GM21737 (cell line): ENCODE measurements around the gene TIMM13.

ENCODE experiments used
- ATAC-seq: cut with Tn5 transposase; IDR thresholded peaks from one replicate; pipeline ENCODE4 v1.9.1; 2021; ENCODE audit warnings: mild to moderate bottlenecking, moderate library complexity; ENCODE audit not compliant: unreplicated experiment

The TIMM13 gene

GRCh38 chr19:2455851-2456570 lies 28.6 kb upstream of the TIMM13 start:
- peak; percentile 33 for ATAC-seq

DNA sequence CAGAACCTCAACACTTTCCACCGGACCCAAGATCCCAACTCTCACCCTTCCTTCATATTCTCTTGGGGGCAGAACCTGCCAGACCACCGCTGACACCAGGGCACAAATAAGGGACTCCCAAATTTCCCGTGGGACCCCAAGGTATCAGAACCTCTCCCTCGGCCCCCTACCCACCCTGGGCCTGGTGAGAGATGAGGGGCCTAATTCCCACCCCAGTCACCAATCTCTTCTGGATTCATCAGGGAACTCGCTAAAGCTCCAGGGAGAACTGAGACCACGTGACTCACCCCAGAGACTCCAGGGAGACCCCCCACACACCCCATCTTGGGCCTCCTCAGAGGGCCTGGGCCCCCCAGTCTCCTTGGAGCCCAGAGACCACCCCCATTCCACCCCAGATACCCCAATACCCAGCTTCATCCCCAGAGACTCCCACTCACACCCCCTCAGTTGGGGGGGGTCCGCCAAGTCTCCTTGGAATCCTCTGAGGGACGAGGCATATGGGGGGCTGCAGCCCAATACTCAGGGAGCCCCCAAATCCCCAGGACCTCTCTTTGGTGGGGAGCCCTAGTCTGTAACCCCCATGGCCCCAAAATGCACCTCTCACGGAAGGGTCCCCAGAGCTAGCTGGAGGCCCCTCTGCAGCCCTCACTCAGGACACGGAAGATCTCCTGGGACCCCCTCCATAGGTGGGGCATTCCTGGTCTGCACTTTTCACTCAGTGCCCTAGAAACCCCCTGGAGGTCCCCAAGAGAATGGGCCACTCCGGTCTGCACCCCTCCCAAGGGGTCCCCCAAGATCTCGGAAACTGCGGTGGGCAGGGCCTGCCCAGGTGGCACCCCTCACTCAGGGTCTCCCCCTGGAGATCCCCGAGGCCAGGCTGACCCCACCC lies 27.8 kb upstream of the TIMM13 start:
- ATAC-seq = no peak

DNA sequence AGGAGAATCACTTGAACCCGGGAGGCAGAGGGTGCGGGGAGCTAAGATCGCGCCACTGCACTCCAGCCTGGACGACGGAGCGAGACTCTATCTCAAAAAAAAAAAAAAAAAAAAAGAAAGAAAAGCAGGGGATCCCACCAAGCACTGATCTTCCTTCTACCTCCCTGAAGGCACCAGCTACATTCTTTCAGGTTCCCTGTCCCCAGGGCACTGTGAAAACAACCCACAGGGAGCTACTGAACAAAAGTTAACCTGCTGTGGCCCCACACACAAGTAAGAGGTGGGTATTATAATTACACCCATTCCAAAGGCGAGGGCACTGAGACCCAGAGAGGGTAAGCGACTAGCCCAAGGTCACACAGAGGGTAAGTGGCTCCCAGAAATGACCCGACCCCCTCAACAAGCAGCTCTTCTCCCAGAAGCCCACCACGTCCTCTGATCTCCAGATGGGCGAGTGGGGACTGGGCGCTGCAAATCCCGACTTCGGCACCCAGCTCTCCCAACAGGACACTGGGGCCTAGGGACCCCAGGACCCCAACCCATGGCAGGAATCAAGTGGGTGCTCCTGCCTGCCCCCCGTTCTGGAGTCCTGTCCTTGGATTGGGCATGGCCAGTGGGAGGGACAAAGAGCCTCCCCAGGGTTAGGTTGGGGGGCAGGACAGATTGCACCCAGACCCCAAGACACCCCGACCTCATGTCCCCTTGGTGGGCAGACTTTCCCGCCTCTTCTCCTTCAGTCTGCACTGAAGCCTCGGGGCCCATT lies 27.0 kb upstream of the TIMM13 start:
- ATAC-seq = no peak

DNA sequence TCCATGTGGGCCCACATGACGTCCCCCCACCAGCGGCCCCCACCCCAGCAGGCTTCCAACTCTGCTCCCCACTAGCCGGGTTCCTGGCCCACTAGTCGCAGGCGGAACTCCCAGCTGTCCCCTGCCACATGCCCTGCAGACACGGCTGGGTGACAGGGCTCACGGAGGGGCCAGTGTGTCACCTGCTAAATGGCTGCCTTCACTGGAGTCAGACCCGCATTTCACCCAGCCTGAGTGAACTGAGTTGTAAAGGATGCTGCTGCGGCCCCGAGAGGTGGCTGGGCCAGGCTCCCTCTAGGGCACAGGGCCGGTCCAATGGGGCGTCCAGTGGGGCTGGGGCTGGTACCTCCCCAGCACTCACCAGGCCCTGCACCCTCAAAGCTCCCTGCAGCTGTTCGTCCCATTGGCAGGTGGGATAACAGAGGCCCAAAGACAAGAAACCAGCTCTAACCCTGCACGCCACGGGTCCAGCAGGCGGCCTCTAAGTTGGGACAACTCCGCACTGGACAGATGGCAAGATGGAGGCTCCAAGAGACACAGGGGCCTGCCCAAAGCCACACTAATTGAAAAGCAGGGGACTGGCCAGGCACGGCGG lies 26.1 kb upstream of the TIMM13 start:
- no peak for ATAC-seq

- no peak for ATAC-seq
Observed at GRCh38 chr19:2451741-2452140, 24.4 kb upstream of the TIMM13 start.

- ATAC-seq = no peak
Observed at GRCh38 chr19:2451138-2451537, 23.8 kb upstream of the TIMM13 start.

DNA sequence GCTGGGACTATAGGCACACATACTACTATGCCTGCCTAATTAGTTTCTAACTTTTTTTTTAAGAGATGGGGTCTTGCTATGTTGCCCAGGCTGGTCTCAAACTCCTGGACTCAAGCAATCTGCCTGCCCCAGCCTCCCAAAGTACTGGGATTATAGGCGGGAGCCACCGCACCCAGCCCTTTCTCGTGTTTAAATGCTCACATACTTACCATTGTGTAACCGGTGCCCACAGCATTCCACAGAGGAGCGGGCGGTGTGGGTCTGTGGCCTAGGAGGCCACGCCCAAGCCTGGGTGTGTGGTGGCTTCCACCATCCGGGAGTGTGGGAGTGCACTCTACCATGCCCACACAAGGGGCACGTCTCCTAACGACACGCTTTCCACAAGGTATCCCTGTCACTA lies 21.6 kb upstream of the TIMM13 start:
- no peak for ATAC-seq

- no peak for ATAC-seq
Observed at GRCh38 chr19:2446381-2446780, 19.0 kb upstream of the TIMM13 start.

GRCh38 chr19:2444251-2445002 lies 17.0 kb upstream of the TIMM13 start:
- ATAC-seq = no peak

DNA sequence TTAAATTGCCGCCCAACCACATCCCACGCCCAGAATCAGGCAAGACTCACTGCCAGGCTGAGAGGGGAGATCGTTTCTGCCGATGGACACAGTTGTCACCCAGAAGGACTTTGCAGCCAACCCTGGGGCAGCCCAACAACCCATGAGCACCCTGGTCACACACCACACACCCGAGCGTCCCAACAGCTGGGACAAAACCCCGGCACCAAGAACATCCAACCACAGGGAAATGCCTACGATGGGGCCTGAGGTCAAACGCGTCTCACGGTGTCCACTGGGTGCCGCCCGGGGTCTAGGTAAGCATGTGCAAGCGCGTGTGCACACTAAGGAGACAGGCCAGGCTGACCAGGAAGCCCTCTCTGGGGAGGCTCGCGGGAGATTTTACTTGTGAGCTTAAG lies 16.4 kb upstream of the TIMM13 start:
- ATAC-seq = no peak

DNA sequence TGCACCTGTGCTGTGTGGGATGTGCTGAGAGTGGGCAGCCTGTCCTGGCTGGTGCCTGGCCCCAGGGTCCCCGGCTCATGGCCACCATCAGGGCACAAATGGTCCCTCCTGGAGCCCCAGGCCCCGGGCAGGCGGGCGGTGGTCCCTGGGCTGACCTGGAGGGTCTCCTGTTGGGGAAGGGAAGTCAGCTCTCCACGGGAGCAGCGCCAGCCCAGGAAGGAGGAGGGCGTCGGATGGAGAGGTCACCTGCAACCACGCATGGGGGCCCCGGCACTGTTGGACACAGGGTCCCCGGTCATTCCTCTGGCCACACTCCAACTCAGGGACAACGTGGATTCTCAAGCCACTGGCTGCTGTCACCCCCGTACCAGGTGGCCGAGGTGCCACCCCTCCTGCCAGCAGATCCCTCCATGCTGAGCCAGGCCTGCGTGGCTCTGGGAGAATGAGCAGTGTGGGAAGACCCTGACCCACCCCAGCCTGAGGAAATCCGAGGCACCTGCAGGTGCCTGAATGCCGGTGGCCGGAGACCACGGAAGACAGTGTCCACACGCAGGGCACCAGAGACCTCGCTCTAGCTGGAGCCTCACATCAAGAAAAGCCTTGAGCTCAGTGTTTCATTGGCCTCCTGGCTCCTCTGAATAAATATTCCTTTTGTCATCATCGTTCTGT lies 15.9 kb upstream of the TIMM13 start:
- no peak for ATAC-seq

DNA sequence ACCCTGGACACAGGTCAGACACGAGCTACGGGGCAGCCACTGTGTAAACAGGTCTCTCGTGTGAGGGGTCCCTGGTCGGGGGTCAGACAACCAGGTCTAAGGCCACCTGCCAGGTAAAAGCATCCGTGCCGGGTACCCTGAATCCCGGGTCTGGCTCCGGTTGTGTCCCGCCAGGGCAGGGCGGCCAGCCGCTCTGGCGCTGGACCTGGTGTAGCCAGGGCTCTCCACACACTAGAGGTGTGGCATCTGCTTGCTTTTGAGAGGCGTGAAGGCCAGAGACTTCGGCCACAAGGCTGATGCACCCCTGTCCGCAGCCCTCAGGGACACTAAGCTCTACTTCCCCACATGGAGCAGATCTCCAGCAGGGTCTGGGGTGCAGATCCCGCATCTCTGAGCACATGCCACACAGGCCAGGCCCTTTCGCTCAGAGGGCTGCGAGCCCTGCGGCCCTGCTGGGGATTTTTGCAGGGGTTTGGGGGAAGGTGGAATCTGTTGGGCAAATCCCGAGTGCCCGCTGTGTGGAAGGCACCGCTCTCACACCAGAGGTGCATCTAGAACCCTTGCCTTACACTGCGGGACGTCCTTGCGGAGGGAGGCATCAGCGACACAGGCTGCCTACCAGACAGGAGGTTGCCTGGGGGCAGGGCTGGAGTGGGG lies 13.8 kb upstream of the TIMM13 start:
- ATAC-seq = no peak

- ATAC-seq = no peak
Observed at GRCh38 chr19:2440515-2440914, 13.1 kb upstream of the TIMM13 start.

GRCh38 chr19:2438178-2438577 lies 10.8 kb upstream of the TIMM13 start:
- no peak for ATAC-seq

- ATAC-seq = no peak
Observed at GRCh38 chr19:2436926-2437325, 9.5 kb upstream of the TIMM13 start.

- no peak for ATAC-seq
Observed at GRCh38 chr19:2436384-2436783, 9.0 kb upstream of the TIMM13 start.

- no peak for ATAC-seq
Observed at GRCh38 chr19:2434721-2435265, 7.4 kb upstream of the TIMM13 start.

DNA sequence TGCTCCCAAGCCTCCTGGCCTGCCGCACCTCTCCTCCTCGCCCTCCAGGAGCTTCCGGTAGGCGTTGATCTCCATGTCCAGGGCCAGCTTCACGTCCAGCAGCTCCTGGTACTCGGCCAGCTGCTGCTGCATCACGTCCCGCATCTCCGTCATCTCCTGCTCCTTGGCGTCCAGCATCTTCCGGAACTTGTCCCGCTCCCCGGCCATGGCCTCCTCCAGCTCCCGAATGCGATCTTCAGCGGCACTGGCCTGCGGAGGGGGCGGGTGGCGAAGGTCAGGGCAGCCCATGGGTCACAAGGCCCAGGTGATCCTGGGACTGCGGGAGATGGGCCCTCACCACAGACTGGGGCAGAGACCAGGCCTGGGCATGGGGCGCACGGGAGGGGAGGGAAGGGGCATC lies 6.9 kb upstream of the TIMM13 start:
- ATAC-seq = no peak

DNA sequence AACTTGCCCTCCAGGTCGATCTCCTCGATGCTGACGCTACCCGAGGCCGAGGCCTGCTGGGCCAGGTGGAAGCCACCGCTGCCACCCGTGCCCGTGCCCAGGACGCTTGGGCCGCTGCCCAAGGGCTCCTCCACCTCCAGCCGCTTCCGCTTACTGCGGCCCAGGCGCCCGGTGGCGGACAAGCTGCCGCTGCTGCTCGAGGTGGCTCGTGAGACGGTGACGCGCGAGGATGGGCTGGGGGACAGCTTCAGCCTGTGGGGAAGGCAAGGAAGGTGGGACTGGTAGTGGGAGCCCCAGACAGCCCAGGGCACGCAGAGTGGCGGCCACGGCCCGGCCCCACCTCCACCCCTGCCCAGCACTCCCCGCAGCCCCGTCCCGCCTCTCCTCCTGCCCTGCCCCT lies 6.5 kb upstream of the TIMM13 start:
- no peak for ATAC-seq
